HL-60 (cell line): ENCODE data around the gene USP13.

ENCODE experiments used
- DNase-seq, 2 experiments: peaks; one replicate each; pipeline ENCODE4 v3.0.0-alpha.2; 2010 to 2020; ENCODE audit warnings: low read depth in 1 of 2, low spot score in 1 of 2
- H3K27ac ChIP-seq: fragments of 250-450 bp; sonication (Bioruptor Pico); replicated peaks from 2 replicates; pipeline ENCODE4 v1.5.1; 2020; ENCODE audit warnings: mild to moderate bottlenecking, moderate library complexity
- H3K27me3 ChIP-seq: fragments of 250-450 bp; sonication (Bioruptor Pico); 2 replicates; pipeline ENCODE4 v1.5.1; 2021; ENCODE audit warnings: mild to moderate bottlenecking, moderate library complexity; ENCODE audit not compliant: insufficient read depth, poor library complexity, severe bottlenecking
- H3K4me3 ChIP-seq: replicated peaks from 2 replicates; pipeline ENCODE4 v1.5.1; 2011; ENCODE audit warnings: mild to moderate bottlenecking, control low read depth, low read length; ENCODE audit not compliant: insufficient read depth
- CTCF ChIP-seq: IDR thresholded peaks from one replicate; pipeline ENCODE4 v1.5.1; 2011; ENCODE audit warnings: low read length, control low read depth, inconsistent platforms; ENCODE audit not compliant: insufficient read depth
- GABPA ChIP-seq: IDR thresholded peaks from 2 replicates; pipeline ENCODE4 v1.6.1; 2012; ENCODE audit warnings: low read depth
- POLR2AphosphoS5 ChIP-seq: IDR thresholded peaks from 2 replicates; pipeline ENCODE4 v1.6.1; 2012; ENCODE audit warnings: low read depth
- SPI1 ChIP-seq: IDR thresholded peaks from 2 replicates; pipeline ENCODE4 v1.6.1; 2012; ENCODE audit warnings: low read depth, mild to moderate bottlenecking, borderline replicate concordance
- TF ChIP-seq, protein P1 (sequence below): IDR thresholded peaks from 2 replicates; pipeline ENCODE4 v1.6.1; 2012; ENCODE audit warnings: low read depth; ENCODE audit not compliant: insufficient replicate concordance

The USP13 gene

GRCh38 chr3:179700716-179701115 lies 47.9 kb downstream of the USP13 start:
- TF ChIP-seq GABPA (no peak), CTCF (no peak), SPI1 (no peak), POLR2AphosphoS5 (no peak)
- TF ChIP-seq, protein P1, sequence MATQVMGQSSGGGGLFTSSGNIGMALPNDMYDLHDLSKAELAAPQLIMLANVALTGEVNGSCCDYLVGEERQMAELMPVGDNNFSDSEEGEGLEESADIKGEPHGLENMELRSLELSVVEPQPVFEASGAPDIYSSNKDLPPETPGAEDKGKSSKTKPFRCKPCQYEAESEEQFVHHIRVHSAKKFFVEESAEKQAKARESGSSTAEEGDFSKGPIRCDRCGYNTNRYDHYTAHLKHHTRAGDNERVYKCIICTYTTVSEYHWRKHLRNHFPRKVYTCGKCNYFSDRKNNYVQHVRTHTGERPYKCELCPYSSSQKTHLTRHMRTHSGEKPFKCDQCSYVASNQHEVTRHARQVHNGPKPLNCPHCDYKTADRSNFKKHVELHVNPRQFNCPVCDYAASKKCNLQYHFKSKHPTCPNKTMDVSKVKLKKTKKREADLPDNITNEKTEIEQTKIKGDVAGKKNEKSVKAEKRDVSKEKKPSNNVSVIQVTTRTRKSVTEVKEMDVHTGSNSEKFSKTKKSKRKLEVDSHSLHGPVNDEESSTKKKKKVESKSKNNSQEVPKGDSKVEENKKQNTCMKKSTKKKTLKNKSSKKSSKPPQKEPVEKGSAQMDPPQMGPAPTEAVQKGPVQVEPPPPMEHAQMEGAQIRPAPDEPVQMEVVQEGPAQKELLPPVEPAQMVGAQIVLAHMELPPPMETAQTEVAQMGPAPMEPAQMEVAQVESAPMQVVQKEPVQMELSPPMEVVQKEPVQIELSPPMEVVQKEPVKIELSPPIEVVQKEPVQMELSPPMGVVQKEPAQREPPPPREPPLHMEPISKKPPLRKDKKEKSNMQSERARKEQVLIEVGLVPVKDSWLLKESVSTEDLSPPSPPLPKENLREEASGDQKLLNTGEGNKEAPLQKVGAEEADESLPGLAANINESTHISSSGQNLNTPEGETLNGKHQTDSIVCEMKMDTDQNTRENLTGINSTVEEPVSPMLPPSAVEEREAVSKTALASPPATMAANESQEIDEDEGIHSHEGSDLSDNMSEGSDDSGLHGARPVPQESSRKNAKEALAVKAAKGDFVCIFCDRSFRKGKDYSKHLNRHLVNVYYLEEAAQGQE = no peak
- H3K27me3 ChIP-seq = no peaks in the 10 kb centered on the region
- no peak for DNase-seq
- no peak overlapping the region for H3K27ac ChIP-seq
- no peak overlapping the region for H3K4me3 ChIP-seq

DNA sequence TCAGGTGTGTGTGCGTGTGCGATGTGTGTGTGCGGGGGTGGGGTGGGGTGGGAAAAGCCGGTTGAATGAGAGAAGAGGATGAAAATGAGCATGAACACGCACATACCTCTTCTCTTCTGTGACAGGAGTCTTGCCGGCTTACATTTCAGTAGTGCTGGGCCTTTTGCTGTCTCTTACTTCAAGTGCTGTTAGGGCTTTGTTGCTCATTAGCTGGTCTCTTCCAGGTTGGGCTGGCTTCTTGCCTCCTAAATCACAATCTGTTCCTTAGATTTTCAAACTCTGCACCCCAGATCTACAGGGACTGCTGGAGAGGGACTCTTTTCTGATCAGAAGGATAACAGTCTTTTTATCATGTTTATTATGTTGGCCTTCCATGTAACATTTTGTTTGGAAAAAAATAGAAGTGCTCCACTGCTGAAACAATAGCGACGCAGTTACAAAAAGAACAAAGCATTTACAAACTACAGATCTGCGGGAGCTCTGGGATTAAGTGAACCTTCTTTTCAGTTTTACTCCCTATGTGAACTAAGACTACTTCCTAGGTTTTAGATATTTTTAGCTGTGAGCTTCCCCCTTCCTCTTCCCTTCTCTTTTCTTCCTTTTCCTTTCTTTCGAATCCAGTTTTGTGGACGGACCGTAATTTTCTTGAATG lies 48.5 kb downstream of the USP13 start:
- DNase-seq = no peak
- TF ChIP-seq SPI1 (no peak), POLR2AphosphoS5 (no peak), CTCF (no peak), GABPA (no peak)
- TF ChIP-seq, protein P1 = no peak
- Histone ChIP-seq H3K4me3 (no peak overlapping the region), H3K27ac (no peak overlapping the region), H3K27me3 (no peaks in the 10 kb centered on the region)

DNA sequence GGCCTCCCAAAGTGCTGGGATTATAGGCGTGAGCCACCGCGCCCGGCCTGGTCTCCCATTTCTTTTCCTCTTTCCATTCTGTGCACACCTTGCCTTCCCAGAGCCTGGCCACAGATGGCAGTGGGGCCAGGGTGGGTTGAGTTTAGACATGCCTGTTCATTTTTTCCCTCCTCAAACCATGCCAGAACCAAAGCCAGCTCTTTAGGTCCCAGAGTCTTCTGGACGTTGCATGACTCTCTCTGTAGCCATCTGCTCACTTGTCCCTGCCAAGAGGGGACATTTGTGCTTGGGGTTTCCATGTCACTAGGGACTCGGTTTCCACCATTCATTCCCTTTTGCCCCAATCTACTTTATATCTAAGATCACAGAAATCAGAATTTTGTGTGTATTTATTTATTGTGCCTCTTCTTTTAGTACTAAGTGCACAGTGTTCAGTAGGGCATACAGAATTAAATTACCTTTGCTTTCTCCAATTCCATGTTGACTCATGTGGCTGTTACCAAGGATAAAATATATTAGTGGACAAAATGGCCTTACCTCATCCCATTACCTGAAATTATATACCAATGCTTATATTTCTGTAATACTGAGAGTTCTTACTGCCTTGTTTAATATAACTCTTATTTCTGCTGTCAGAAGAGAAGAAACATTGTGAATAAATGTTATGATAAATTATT lies 49.6 kb downstream of the USP13 start:
- no peak overlapping the region for H3K4me3 ChIP-seq
- DNase-seq = no peak
- TF ChIP-seq POLR2AphosphoS5 (no peak), GABPA (no peak), CTCF (no peak), SPI1 (no peak)
- TF ChIP-seq, protein P1 = no peak
- H3K27me3 ChIP-seq = no peaks in the 10 kb centered on the region
- H3K27ac ChIP-seq = no peak overlapping the region
